HG03442 (cell line): Measurements from ENCODE around the gene PAK4.

Experiments
- ATAC-seq: cut with Tn5 transposase; IDR thresholded peaks from one replicate; pipeline ENCODE4 v1.9.1; 2021; ENCODE audit warnings: mild to moderate bottlenecking, moderate library complexity; ENCODE audit not compliant: unreplicated experiment

The PAK4 gene

DNA sequence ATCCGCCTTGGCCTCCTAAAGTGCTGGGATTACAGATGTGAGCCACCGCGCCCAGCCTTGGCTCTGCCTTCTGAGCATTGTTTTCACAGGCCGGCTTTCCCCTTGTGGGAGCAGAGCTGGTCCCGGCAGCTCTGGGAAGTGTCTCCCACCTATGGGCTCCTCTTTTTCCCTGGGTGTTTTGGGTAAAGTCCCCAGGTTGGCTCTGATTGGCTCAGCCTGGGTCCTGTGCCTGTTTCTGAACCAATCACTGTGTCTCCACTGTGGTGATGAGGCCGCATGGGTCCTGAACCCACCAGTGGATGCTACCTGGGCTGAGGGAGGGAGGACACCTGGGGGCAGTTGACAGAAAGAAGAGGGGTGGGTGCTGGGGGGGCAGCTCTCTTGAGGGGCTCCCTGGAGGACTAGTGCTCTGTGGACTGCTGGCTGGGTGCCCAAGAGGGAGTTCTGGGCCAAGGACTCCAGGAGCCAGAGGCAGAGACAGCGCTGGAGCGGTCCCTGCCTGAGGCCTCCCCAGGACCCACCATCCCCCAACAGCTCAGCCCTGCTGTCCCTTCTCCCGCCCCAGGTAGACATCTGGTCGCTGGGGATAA lies 51.6 kb downstream of the PAK4 start:
- ATAC-seq = no peak

DNA sequence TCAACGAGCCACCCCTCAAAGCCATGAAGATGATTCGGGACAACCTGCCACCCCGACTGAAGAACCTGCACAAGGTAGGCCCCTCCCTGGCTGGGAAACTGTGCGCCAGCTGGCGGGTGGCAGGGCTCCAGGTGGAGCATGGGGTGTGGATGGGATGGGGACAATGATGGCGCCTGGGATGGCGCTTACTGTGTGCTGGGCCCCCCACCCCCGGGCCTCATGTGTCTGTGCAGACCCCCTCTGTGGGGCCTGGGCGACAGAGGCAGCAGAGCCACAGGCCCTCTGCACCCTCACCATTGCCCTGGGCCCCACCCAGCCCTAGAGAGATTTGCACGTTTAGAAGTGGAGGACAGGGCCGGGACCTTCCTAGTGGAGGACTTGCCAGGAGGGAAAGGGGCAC lies 52.1 kb downstream of the PAK4 start:
- no peak for ATAC-seq

- ATAC-seq = no peak
These were observed 52.9 kb downstream of the PAK4 start for GRCh38 chr19:39178296-39179006.

GRCh38 chr19:39179754-39180153 lies 54.2 kb downstream of the PAK4 start:
- ATAC-seq = no peak

GRCh38 chr19:39180749-39181148 lies 55.2 kb downstream of the PAK4 start:
- ATAC-seq = no peak

DNA sequence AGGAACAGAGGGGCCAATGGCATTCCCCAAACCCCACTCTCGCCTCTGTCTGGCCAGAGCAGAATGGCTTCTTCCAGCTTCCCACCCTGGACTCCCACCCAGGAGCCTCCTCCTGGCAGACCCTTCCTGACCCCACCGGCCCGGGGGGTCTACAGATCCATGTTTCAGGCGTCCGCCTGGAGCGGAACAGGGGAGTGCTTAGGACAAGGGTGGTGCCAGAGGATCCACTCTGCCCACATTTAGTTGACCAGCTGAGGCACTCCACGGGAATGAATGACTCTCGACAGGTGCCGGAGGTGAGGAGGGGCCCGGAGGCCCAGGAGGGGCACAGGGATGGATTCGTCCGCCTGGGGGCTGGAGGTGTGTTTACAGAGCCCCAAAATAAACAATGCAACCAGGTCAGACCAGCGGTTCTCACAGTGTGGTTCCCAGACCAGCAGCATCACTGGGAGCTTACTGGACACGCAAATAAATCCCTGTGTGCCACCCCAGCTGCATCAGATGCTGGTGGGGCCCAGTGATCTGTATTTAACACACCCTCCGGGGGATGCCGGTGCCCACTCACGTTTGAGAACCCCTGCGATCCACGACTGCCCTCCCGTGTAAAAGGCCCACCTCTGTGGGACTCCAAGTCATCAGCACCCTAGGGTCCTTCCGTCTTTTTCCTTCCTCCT lies 56.1 kb downstream of the PAK4 start:
- ATAC-seq = no peak

DNA sequence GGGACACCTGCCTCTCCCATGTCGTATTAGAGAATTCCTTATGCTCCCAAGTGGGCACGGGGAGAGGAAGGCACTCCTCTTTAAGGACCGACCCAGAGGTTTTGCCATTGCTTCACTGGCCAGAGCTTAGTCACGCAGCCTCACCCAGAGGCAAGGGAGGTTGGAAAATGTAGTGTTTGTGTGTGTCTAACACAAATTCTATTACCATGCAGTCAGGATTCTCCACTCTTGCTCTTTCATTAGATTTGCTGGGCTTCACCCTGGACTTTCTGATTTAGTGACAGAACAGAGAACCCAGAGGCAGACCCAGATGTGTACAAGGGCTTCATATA lies 56.6 kb downstream of the PAK4 start:
- no peak for ATAC-seq

GRCh38 chr19:39183104-39183503 lies 57.5 kb downstream of the PAK4 start:
- ATAC-seq = no peak

DNA sequence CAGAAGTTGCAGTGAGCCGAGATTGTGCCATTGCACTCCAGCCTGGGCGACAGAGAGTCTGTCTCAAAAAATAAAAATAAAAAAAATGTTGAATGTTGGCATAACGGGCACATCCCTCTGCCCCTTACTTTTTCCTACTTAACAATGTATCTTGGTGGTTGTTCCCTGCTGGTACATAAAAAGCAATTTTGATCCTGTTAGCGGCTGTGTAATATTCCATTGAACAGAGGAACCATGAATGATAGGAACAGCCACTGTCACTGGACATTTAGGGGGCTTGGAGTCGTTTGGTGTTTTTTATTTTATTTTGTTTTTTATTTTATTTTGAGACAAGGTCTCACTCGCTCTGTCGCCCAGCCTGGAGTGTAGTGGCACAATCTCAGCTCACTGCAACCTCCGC lies 60.8 kb downstream of the PAK4 start:
- ATAC-seq = no peak

DNA sequence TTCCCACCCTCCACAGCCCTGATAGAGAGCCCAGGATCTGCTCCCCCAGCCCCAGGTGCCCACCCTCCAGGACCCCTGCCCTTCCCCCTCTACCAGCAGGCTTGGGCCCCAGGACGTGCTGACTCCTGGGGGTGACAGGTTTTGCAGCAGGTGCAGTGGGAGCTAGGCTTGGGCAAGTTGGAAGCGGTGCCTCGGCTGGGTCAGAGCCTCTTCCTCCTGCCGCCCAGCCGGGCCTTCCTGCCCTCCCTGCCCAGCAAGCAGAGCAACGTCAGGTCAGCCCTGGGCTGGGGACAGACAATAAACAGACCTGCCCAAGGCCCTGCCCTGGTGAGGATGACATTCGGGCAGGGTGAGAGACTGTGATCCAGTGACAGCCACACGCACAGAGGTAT lies 62.0 kb downstream of the PAK4 start:
- ATAC-seq = no peak

DNA sequence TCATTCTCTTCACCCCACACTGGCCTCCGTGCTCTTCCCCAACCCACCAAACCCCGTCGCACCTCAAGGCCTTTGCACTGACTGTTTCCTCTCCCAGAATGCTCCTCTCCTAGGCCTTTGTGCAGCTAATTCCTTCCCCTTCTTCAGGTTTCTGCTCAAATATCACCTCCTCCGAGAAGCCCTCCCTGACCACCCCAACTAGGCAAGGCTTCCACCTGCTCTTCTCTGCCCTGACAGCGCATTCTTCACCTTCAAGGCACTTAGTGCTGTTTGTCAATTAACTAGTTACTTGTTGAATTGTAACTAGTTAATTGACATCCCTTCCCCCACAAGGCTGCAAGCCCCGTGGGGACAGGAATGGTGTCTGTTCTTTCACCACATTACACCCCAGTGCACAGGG lies 63.4 kb downstream of the PAK4 start:
- ATAC-seq = no peak

GRCh38 chr19:39190768-39191167 lies 65.2 kb downstream of the PAK4 start:
- ATAC-seq = no peak

DNA sequence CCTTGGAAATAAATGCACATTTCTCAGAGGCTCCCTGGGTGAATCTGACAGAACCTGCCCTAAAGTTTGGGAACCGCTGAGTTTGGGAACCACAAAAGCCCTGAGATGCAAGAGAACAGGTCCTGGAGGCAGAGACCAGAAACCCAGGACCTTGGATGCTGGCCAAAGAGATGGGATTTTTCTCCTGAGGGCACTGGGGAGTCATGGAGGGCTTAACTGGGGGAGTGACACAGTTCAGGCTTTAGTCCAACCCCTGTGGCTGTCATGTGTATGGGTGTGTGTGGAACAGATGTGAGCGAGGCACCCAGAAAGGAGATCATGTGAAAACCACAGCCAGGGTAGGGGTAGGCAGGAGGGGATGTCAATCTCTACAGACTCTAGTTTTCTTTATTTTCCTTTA lies 67.3 kb downstream of the PAK4 start:
- ATAC-seq = no peak

DNA sequence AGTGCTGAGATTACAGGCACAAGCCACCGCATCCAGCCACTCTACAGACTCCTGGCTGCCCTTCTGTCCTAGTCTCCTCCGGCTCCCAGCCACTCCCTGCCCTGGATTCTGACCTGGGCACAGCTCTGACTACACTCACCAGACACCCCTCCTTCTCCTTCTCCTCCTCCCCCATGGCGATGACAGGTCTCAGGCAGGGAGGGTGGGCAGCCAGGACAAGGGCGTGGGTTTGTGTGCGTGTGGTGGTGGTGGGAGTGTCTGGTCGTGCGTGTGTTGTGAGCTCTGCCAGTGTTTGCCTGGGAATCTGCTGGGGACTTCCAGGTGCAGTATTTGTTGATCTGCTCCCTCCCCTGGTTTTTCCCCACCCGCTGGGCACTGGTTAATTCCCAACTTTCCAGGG lies 68.2 kb downstream of the PAK4 start:
- ATAC-seq = no peak

GRCh38 chr19:39194832-39195542 lies 69.4 kb downstream of the PAK4 start:
- no peak for ATAC-seq

DNA sequence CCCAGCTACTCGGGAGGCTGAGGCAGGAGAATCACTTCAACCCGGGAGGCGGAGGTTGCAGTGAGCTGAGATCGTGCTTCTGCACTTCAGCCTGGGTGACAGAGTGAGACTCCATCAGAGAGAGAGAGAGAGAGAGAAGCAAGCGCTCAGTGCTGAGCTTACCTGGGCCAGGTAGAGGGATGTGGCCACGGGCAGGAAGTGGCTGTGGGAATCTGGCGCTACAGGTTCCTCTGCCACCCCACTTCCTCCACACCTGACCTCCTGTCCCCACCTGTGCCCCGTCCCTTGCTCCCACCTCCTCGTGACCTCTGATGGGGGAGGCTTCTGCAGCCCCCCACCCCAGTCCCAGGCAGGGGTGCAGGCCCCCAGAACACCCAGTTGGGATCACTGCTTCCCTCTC lies 70.2 kb downstream of the PAK4 start:
- ATAC-seq = no peak

GRCh38 chr19:39196320-39196719 lies 70.7 kb downstream of the PAK4 start:
- ATAC-seq = no peak

- no peak for ATAC-seq
These were observed 71.4 kb downstream of the PAK4 start, which contains the start of gene NCCRP1 for GRCh38 chr19:39196860-39197562. NCCRP1 (plus strand) TSS chr19:39196964; CDS start chr19:39196983, 19 bp downstream.

DNA sequence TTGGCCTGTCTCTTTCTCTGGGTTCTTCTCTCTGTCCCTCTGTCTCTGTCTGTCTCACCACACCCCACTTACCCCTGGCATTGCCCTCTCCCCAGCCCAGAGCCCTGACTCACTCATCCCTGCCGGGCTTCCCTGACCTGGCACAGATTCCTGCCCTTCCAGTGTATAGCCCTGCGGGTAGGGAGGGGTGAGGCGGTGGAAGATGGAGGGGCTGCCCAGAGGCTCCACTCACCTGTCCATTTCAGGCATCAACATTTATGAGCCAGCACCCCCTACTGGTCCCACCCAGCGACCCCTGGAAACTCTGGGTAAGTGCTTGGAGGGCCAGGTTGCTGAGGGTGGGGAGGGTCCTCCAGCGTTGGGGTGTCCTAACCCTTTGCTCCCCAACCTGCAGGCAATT lies 72.2 kb downstream of the PAK4 start:
- ATAC-seq = no peak

- ATAC-seq = no peak
These were observed 73.4 kb downstream of the PAK4 start for GRCh38 chr19:39199025-39199424.
